Esophagus squamous epithelium (tissue), 5 donors: ENCODE data around the gene HPCAL1. TPM values are rescaled to one million over a fixed set of nuclear protein-coding genes. Genes with fewer than 3 reads are reported as not detected.

ENCODE experiments used
- DNase-seq: peaks from one replicate; lab custom pipeline; 2025; lab: John Stamatoyannopoulos, UW
- H3K27ac ChIP-seq, 4 donors: fragments of 200-600 bp; sonication (generic); one replicate each; pipeline ENCODE4 v1.5.1; 2016 to 2019; ENCODE audit warnings: mild to moderate bottlenecking in 1 of 4
- H3K27me3 ChIP-seq, 4 donors: fragments of 200-600 bp; sonication (generic); 1 replicate in 3 of 4; 2 replicates in 1 of 4; pipeline versions ENCODE4 v1.5.1 to v1.6.0; 2017 to 2021; ENCODE audit warnings: antibody characterized with exemption in 1 of 4
- H3K36me3 ChIP-seq, 3 donors: fragments of 200-600 bp; sonication (generic); one replicate each; pipeline ENCODE4 v1.5.1; 2016 to 2019
- H3K4me1 ChIP-seq, 3 donors: fragments of 200-600 bp; sonication (generic); one replicate each; pipeline ENCODE4 v1.5.1; 2017 to 2019
- H3K4me3 ChIP-seq, 4 donors: fragments of 200-600 bp; sonication (generic); 1 replicate in 3 of 4; 2 replicates in 1 of 4; pipeline ENCODE4 v1.5.1; 2016 to 2019; ENCODE audit warnings: mild to moderate bottlenecking in 2 of 4, moderate library complexity in 1 of 4
- H3K9me3 ChIP-seq, 3 donors: fragments of 200-600 bp; sonication (generic); one replicate each; pipeline ENCODE4 v1.5.1; 2016 to 2019
- POLR2A ChIP-seq, 4 donors: fragments of 450-650 bp; IDR thresholded peaks; one replicate each; pipeline ENCODE4 v1.6.1; 2017; ENCODE audit warnings: antibody characterized with exemption in 4 of 4, mild to moderate bottlenecking in 4 of 4, moderate library complexity in 3 of 4
- WGBS, 2 donors: methylation state at CpG; one replicate each; pipeline ENCODE4 v1.1.5; 2018; 5-methylcytosine and 5-hydroxymethylcytosine counted together
- intact Hi-C: fragments of 100-400 bp; cut with DNase I; formaldehyde crosslinking; loops from one replicate; pipeline ENCODE4 v1.15.0; 2022
- total RNA-seq, 4 donors: library from RNA; depleted of rRNA; stranded (reverse); fragments of >200 nt; gene quantifications; one replicate each; pipeline ENCODE4 v1.1.0, GENCODE V29; 2016
- TF ChIP-seq, protein P1 (sequence below), 6 experiments: fragments of 450-650 bp in 4 of 6; fragments of 200-600 bp in 2 of 6; sonication (generic) in 2 of 6; IDR thresholded peaks; one replicate each; pipeline ENCODE4 v1.5.1; 2016 to 2019; ENCODE audit warnings: antibody characterized with exemption in 6 of 6, mild to moderate bottlenecking in 4 of 6, moderate library complexity in 4 of 6
- donor health status: DM: yes; HTN: yes; CAD: no.

HPCAL1 gene
- total RNA-seq, 4 donors from 2014 or later, result 13.2 to 26.4 (median 20.5) TPM

DNA sequence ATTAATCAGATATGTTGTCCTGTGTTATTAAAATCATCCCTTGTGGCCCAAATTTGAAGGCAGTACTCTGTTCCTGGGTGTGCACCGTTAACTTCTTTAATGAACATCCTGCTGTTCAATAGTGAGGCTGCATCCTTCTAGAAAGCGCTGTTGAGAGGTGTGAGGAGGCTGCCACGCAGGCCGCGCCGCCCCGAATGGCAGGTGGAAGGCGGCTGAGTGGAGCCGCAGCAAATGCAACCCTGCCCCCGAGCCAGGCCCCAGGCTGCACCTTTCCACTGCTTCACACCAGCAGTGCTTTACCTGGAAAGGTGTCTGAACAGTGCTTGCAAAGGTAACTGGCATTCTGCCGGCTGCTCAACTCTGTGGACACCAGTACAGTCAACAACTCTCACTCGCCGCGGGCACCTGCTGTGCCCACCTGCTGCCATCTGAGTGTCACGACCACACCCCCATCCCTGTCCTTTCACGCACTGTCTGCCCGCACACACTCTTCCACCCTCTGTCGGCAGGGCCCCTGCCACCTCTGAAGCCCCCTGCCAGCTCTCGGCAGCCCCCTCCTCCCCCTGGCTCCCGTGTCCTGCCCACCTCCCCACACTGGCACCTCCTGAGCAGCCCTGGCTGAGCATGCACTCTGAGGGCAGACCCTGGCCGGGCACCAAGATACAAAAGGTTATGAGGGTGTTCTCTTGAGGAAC, 74.5 kb downstream of the HPCAL1 start:
- no peak overlapping the region for H3K27ac ChIP-seq
- TF ChIP-seq, protein P1, sequence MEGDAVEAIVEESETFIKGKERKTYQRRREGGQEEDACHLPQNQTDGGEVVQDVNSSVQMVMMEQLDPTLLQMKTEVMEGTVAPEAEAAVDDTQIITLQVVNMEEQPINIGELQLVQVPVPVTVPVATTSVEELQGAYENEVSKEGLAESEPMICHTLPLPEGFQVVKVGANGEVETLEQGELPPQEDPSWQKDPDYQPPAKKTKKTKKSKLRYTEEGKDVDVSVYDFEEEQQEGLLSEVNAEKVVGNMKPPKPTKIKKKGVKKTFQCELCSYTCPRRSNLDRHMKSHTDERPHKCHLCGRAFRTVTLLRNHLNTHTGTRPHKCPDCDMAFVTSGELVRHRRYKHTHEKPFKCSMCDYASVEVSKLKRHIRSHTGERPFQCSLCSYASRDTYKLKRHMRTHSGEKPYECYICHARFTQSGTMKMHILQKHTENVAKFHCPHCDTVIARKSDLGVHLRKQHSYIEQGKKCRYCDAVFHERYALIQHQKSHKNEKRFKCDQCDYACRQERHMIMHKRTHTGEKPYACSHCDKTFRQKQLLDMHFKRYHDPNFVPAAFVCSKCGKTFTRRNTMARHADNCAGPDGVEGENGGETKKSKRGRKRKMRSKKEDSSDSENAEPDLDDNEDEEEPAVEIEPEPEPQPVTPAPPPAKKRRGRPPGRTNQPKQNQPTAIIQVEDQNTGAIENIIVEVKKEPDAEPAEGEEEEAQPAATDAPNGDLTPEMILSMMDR (IDR thresholded peaks at IDR 0.05), result no peak
- TF ChIP-seq POLR2A (IDR thresholded peaks at IDR 0.05), result no peak
- H3K4me1 ChIP-seq, result peaks cover 0 to 30% (median 10%) of the 10 kb centered on the region in 3 donors
- no peak overlapping the region for H3K4me3 ChIP-seq
- H3K27me3 ChIP-seq, result no peaks in the 10 kb centered on the region
- H3K9me3 ChIP-seq, result no peaks in the 10 kb centered on the region
- no peak for DNase-seq
- intact Hi-C loops, result no loop called here
- no peaks in the 10 kb centered on the region for H3K36me3 ChIP-seq
- WGBS, 2 donors, result 87 to 95% methylated on average over 15 to 16 of the region's 21 CpGs

DNA sequence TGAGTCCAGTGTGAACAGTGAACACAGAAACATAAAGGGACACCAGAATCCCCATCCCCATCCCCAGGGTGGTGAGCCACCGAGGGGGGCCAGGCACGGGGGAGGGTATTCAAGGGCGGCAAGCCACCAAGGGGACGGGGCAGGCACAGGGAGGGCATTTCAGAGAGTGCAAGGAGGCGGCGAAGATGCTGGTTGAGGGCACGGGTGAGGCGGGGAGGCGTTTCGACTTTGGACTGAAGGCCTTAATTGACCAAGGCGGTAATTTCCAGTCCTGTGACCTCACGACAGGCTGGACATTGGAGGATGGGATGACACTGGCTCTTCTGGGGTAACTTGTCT, 75.0 kb downstream of the HPCAL1 start:
- intact Hi-C loops, result no loop called here
- WGBS, 2 donors, result 75 to 87% methylated on average over 6 to 12 of the region's 12 CpGs
- no peak for DNase-seq
- H3K9me3 ChIP-seq, result no peaks in the 10 kb centered on the region
- TF ChIP-seq, protein P1 (IDR thresholded peaks at IDR 0.05), result no peak
- TF ChIP-seq POLR2A (IDR thresholded peaks at IDR 0.05), result no peak
- peaks cover 3 to 35% (median 11%) of the 10 kb centered on the region in 3 donors for H3K4me1 ChIP-seq
- H3K27me3 ChIP-seq, result no peaks in the 10 kb centered on the region
- no peaks in the 10 kb centered on the region for H3K36me3 ChIP-seq
- H3K27ac ChIP-seq, result no peak overlapping the region
- H3K4me3 ChIP-seq, result no peak overlapping the region

DNA sequence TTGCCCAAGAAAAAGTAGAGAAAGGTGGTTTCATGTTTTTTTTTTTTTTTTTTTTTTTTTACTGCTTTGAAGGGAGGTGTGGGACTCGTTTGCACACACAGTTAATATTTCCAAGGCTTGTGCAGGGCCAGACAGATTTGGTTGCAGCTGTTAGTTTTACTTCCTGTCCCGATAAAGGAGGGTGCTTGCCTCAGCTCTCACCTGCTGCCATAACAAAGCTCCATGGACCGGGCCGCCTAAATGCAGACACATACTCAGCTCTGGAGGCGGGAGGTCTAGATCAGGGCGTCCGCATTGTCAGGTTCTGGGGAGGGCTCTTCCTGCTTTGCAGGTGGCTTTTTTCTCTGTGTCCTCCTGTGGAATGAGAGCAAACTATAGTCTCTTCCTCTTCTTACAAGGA, 75.5 kb downstream of the HPCAL1 start:
- DNase-seq, result no peak
- TF ChIP-seq, protein P1 (IDR thresholded peaks at IDR 0.05), result no peak
- no peak for TF ChIP-seq POLR2A (IDR thresholded peaks at IDR 0.05)
- H3K9me3 ChIP-seq, result no peaks in the 10 kb centered on the region
- intact Hi-C loops, result no loop called here
- H3K36me3 ChIP-seq, result no peaks in the 10 kb centered on the region
- no peaks in the 10 kb centered on the region for H3K27me3 ChIP-seq
- 51 to 67% methylated on average over 3 of the region's 7 CpGs for WGBS, 2 donors
- H3K27ac ChIP-seq, result no peak overlapping the region
- H3K4me3 ChIP-seq, result no peak overlapping the region
- H3K4me1 ChIP-seq, result peaks cover 4 to 39% (median 16%) of the 10 kb centered on the region in 3 donors

DNA sequence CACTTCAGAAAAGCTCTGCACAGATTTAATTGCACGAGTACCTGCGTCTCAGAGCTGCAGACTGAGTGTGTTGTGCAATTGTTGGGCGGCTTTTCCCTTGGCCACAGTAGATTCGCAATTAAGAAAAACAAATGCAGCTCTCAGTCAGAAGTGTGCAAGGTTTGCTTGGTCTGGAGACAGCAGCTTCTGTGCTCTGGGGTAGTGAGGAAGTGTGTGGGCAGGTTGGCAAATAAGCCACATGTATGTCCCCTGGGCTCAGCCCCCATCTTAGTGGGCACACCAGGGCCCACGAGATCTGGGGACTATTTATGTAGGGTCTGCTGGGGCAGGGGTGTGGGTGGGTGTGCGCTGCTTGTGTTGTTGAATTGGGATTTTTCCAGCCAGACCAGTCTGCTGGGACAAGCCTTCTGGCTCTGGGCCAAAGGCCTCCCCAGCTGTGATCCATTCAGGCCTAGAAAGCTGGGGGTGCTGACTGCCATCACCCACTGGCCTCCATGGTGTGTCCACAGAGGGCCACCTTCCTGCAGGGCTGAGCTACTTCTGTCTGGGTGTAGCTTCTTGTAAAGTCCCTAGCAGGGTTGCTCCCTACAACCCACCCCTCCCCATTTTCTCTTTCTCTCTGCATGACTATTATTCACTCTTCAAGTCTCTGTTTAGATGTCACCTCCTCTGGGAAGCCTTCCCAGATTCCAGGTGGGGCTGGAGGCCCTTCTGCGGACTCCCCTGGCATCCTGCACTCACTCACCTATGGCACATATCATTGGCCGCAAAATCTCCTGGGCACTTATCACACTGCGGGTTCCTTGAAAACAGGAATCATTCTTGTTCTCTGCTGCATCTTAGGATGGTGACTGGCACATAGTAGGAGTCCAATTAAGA, 77.6 kb downstream of the HPCAL1 start:
- DNase-seq, result no peak
- H3K4me3 ChIP-seq, result no peak overlapping the region
- H3K27me3 ChIP-seq, result no peaks in the 10 kb centered on the region
- no peak for TF ChIP-seq POLR2A (IDR thresholded peaks at IDR 0.05)
- TF ChIP-seq, protein P1 (IDR thresholded peaks at IDR 0.05), result no peak
- no peaks in the 10 kb centered on the region for H3K36me3 ChIP-seq
- 69 to 84% methylated on average over 6 to 8 of the region's 9 CpGs for WGBS, 2 donors
- H3K4me1 ChIP-seq, result peaks cover 8 to 53% (median 23%) of the 10 kb centered on the region in 3 donors
- intact Hi-C loops, result no loop called here
- no peaks in the 10 kb centered on the region for H3K9me3 ChIP-seq
- no peak overlapping the region for H3K27ac ChIP-seq

DNA sequence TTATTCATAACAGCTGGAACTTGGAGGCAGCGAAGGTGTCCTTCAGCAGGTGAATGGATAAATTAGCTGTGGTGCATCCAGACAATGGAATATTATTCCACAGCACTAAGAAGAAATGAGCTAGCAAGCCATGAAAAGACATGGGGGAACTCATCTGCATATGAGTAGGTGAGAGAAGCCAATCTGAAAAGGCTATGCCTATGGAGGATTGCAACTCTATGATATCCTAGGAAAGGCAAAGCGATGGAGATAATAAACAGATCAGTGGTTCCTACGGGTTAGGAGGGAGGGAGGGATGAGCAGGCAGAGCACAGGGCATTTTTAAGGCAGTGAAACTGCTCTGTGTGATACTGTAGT, 79.3 kb downstream of the HPCAL1 start:
- no peaks in the 10 kb centered on the region for H3K36me3 ChIP-seq
- H3K9me3 ChIP-seq, result no peaks in the 10 kb centered on the region
- no peak overlapping the region for H3K4me3 ChIP-seq
- no peak overlapping the region for H3K27ac ChIP-seq
- 78 to 93% methylated on average over 3 of the region's 3 CpGs for WGBS, 2 donors
- TF ChIP-seq, protein P1 (IDR thresholded peaks at IDR 0.05), result no peak
- TF ChIP-seq POLR2A (IDR thresholded peaks at IDR 0.05), result no peak
- H3K27me3 ChIP-seq, result no peaks in the 10 kb centered on the region
- peaks cover 8 to 63% (median 29%) of the 10 kb centered on the region in 3 donors for H3K4me1 ChIP-seq
- no peak for DNase-seq
- intact Hi-C loops, result no loop called here
